SH-SY5Y (cell line): ENCODE results near the gene MYT1.

Experiments
- GATA2 ChIP-seq: IDR thresholded peaks from 2 replicates; pipeline ENCODE4 v1.6.1; 2011; ENCODE audit warnings: mild to moderate bottlenecking, low read depth, low read length
- GATA3 ChIP-seq: IDR thresholded peaks from 2 replicates; pipeline ENCODE4 v1.6.1; 2011; ENCODE audit warnings: low read depth, mild to moderate bottlenecking, low read length, moderate library complexity

DNA sequence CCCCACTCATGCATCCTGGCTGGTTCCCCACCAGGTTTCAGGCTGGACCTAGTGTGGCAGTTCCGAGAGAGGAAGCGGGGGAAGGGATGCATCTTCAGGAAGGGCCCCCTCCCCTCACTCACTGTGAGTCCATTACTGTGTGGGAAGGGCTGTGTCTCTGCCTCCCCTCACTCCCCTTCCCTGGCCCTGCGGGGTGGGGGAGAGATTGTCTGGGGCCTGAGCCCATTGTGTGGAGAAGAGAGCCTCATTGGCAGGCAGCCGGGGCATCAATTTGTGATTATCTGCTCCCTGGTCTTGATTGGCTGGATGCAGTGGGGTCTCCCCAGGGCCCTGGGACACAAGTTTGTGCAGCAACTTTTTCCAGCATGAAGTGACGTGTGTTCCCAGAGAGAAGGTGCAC lies 4.1 kb upstream of the MYT1 start:
- no peak for TF ChIP-seq GATA3
- no peak for TF ChIP-seq GATA2
